Measurements from ENCODE around the gene VSNL1. TPM values are rescaled to one million over a fixed set of nuclear protein-coding genes. Genes with fewer than 3 reads are reported as not detected.

VSNL1 gene
- total RNA-seq, 1 experiment from 2014 or later, result 7.8 TPM

DNA sequence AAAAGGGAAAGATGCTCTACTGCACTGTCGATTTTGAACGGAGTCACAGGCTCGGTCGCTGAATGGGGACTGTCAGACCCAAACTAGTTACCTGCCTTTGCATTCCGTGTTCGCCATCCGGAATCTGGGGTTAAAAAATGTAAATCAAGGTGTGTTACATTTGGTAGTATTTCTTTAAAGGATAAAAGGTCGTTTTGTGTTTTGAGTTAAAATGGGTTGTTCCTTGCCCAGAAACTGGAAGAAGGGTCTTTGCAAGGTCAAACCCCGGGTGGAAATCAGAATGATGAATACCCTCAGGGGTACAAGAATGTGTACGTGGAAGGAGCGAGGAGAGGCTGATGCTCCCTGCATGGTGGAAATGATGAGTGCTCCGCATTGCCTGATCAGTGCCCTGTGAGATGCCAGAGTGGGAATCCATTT lies 1.0 kb downstream of the VSNL1 start:
- Histone ChIP-seq H3K36me3 (ENCODE audit: insufficient read depth, low read length, poor library complexity, severe bottlenecking) (no peaks in the 10 kb centered on the region), H3K27me3 (replicated peaks; ENCODE audit: insufficient read depth, low read depth, low read length, poor library complexity) (no peaks in the 10 kb centered on the region), H3K4me3 (ENCODE audit: low read depth, low read length, poor library complexity, severe bottlenecking) (peak overlapping the region; percentile 64), H3K9me3 (ENCODE audit: low read depth, low read length, poor library complexity, severe bottlenecking) (no peaks in the 10 kb centered on the region), H3K4me1 (ENCODE audit: insufficient read depth, low read length, poor library complexity, severe bottlenecking) (peaks cover 14% of the 10 kb centered on the region), H3K27ac (ENCODE audit: low read depth, low read length, poor library complexity, severe bottlenecking) (no peak overlapping the region)
- ChIA-PET POLR2A (ENCODE audit: low non-redundant PET) (no interaction called here), CTCF (no interaction called here)
- BruUV-seq (replicated peaks), result TSS peak; percentile 31
- TF ChIP-seq, protein P1, sequence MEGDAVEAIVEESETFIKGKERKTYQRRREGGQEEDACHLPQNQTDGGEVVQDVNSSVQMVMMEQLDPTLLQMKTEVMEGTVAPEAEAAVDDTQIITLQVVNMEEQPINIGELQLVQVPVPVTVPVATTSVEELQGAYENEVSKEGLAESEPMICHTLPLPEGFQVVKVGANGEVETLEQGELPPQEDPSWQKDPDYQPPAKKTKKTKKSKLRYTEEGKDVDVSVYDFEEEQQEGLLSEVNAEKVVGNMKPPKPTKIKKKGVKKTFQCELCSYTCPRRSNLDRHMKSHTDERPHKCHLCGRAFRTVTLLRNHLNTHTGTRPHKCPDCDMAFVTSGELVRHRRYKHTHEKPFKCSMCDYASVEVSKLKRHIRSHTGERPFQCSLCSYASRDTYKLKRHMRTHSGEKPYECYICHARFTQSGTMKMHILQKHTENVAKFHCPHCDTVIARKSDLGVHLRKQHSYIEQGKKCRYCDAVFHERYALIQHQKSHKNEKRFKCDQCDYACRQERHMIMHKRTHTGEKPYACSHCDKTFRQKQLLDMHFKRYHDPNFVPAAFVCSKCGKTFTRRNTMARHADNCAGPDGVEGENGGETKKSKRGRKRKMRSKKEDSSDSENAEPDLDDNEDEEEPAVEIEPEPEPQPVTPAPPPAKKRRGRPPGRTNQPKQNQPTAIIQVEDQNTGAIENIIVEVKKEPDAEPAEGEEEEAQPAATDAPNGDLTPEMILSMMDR (conservative IDR thresholded peaks at IDR 0.05; ENCODE audit: low read depth, low read length), result no peak
- TF ChIP-seq EZH2 (IDR thresholded peaks at IDR 0.05; ENCODE audit: borderline replicate concordance, low read depth, low read length, poor library complexity, severe bottlenecking), result no peak
- intact Hi-C loops (cut with micrococcal nuclease; ENCODE audit: unreplicated experiment), result loop anchor here (5.0 kb wide), 1 partner anchor 81 kb away; no protein-coding TSS in a partner anchor
- DNase-seq (ENCODE audit: low spot score), result no peak

DNA sequence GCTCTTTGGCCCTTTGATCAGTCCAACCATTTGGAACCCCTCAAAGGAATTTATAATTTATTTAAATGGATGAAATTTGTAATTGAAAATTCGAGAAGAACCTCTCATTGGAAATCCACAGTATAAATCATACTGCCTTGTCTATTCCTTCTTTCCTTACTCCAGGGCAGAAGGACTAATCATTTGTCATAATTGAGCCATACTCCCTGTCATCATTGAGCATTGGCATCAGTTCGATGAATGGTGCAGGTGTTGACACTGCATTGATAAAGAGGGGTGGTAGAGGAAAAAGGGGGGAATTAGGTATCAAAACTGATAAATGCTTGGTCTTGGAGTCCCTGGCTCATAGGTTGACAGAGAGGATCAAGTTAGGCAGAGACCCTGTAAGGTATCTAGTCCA lies 2.0 kb downstream of the VSNL1 start:
- no TSS peak for BruUV-seq (replicated peaks)
- Histone ChIP-seq H3K4me1 (ENCODE audit: insufficient read depth, low read length, poor library complexity, severe bottlenecking) (peaks cover 14% of the 10 kb centered on the region), H3K36me3 (ENCODE audit: insufficient read depth, low read length, poor library complexity, severe bottlenecking) (no peaks in the 10 kb centered on the region), H3K9me3 (ENCODE audit: low read depth, low read length, poor library complexity, severe bottlenecking) (no peaks in the 10 kb centered on the region), H3K27me3 (replicated peaks; ENCODE audit: insufficient read depth, low read depth, low read length, poor library complexity) (no peaks in the 10 kb centered on the region), H3K4me3 (ENCODE audit: low read depth, low read length, poor library complexity, severe bottlenecking) (no peak overlapping the region), H3K27ac (ENCODE audit: low read depth, low read length, poor library complexity, severe bottlenecking) (no peak overlapping the region)
- TF ChIP-seq, protein P1 (conservative IDR thresholded peaks at IDR 0.05; ENCODE audit: low read depth, low read length), result no peak
- TF ChIP-seq EZH2 (IDR thresholded peaks at IDR 0.05; ENCODE audit: borderline replicate concordance, low read depth, low read length, poor library complexity, severe bottlenecking), result no peak
- CTCF ChIA-PET, result no interaction called here
- intact Hi-C loops (cut with micrococcal nuclease; ENCODE audit: unreplicated experiment), result loop anchor here (5.0 kb wide), 1 partner anchor 80 kb away; no protein-coding TSS in a partner anchor
- POLR2A ChIA-PET (ENCODE audit: low non-redundant PET), result no interaction called here
- no peak for DNase-seq (ENCODE audit: low spot score)

DNA sequence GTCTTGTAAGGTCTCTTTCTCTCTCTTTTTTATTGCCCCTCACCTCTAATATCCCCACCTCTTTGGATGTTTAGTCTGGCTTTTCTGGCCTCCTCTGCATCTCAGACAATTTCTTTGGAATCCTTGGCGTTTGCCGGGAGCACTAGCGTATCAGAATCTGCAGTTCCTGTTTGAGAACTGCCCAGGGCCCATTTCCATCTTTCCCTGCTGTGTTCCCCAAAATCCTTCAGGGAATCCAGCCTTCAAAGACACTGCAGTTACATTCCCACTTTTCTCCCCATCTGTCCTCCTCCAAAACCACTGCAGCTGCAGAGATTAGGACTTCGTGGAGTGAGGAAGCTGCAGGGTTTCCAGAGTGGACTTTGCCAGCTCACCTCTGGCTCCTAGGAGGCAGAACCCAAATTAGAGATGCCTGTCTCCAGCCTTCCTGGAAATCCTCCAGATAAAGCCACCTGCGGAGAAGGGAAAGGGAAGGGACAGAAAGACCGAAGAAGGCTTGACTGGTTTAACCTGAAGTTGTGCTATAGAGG lies 2.7 kb downstream of the VSNL1 start:
- CTCF ChIA-PET, result no interaction called here
- H3K9me3 ChIP-seq (ENCODE audit: low read depth, low read length, poor library complexity, severe bottlenecking), result no peaks in the 10 kb centered on the region

More for the DNA sequence above, 2.7 kb downstream of the VSNL1 start:
- peaks cover 14% of the 10 kb centered on the region for H3K4me1 ChIP-seq (ENCODE audit: insufficient read depth, low read length, poor library complexity, severe bottlenecking)
- no peak overlapping the region for H3K4me3 ChIP-seq (ENCODE audit: low read depth, low read length, poor library complexity, severe bottlenecking)
- TF ChIP-seq EZH2 (IDR thresholded peaks at IDR 0.05; ENCODE audit: borderline replicate concordance, low read depth, low read length, poor library complexity, severe bottlenecking), result no peak
- TF ChIP-seq, protein P1 (conservative IDR thresholded peaks at IDR 0.05; ENCODE audit: low read depth, low read length), result no peak
- POLR2A ChIA-PET (ENCODE audit: low non-redundant PET), result no interaction called here
- no peaks in the 10 kb centered on the region for H3K36me3 ChIP-seq (ENCODE audit: insufficient read depth, low read length, poor library complexity, severe bottlenecking)
- intact Hi-C loops (cut with micrococcal nuclease; ENCODE audit: unreplicated experiment), result loop anchor here (5.0 kb wide), 1 partner anchor 79 kb away; no protein-coding TSS in a partner anchor
- DNase-seq (ENCODE audit: low spot score), result no peak
- no peak overlapping the region for H3K27ac ChIP-seq (ENCODE audit: low read depth, low read length, poor library complexity, severe bottlenecking)
- H3K27me3 ChIP-seq (replicated peaks; ENCODE audit: insufficient read depth, low read depth, low read length, poor library complexity), result no peaks in the 10 kb centered on the region
- no TSS peak for BruUV-seq (replicated peaks)
